OCI-LY3 (cell line): ENCODE data around the gene ZSCAN25.

Experiments used
- CTCF ChIP-seq: fragments of 200-600, 300-600 bp; sonication (generic); IDR thresholded peaks from 2 replicates; pipeline ENCODE4 v1.5.1; 2014; ENCODE audit warnings: antibody characterized with exemption, low read length, low read depth
- EZH2phosphoT487 ChIP-seq: fragments of 200-600 bp; shearing (Covaris generic); IDR thresholded peaks from 2 replicates; pipeline ENCODE4 v1.6.1; 2018; ENCODE audit warnings: antibody characterized with exemption, mixed run types, low read depth

GRCh38 chr7:99601656-99602310, 15.0 kb upstream of the ZSCAN25 start:
- no peak for TF ChIP-seq CTCF
- TF ChIP-seq EZH2phosphoT487, result no peak
